Measurements from ENCODE around the gene KRT77. TPM values are rescaled to one million over a fixed set of nuclear protein-coding genes. Genes with fewer than 3 reads are reported as not detected.
"Not testable (repeated sequence)": the region's sequence is repeated elsewhere in the genome, so short reads cannot be mapped to it uniquely, and the experiment has no call there.

KRT77 gene
- total RNA-seq, 1 experiment from 2014 or later, result not detected

- H3K27ac ChIP-seq (ENCODE audit: low read length), result no peak overlapping the region
- H2AFZ ChIP-seq (ENCODE audit: low read length), result no peak overlapping the region
- H3K36me3 ChIP-seq (ENCODE audit: insufficient read depth, low read length), result no peaks in the 10 kb centered on the region
- no peak overlapping the region for H3K4me2 ChIP-seq (ENCODE audit: low read depth, low read length, poor library complexity, severe bottlenecking)
- H3K4me1 ChIP-seq (ENCODE audit: low read length), result no peaks in the 10 kb centered on the region
- H3K79me2 ChIP-seq (ENCODE audit: low read length), result no peaks in the 10 kb centered on the region
- no peaks in the 10 kb centered on the region for H3K9me3 ChIP-seq (ENCODE audit: low read length)
- H3K27me3 ChIP-seq (ENCODE audit: low read length), result no peaks in the 10 kb centered on the region
- H3K9me2 ChIP-seq (replicated peaks; ENCODE audit: insufficient read depth, low read length), result no peaks in the 10 kb centered on the region
- no peak overlapping the region for H3K4me3 ChIP-seq (ENCODE audit: low read length)
- no peak for DNase-seq
- H4K20me1 ChIP-seq (ENCODE audit: insufficient read depth, low read depth, low read length), result no peaks in the 10 kb centered on the region
- H3K9ac ChIP-seq (ENCODE audit: low read length), result no peak overlapping the region
These were observed 18.6 kb upstream of the KRT77 start for GRCh38 chr12:52721838-52722470.

GRCh38 chr12:52720365-52720886 is 17.1 kb upstream of the KRT77 start:
- H3K4me1 ChIP-seq (ENCODE audit: low read length), result no peaks in the 10 kb centered on the region
- H2AFZ ChIP-seq (ENCODE audit: low read length), result no peak overlapping the region
- H3K36me3 ChIP-seq (ENCODE audit: insufficient read depth, low read length), result no peaks in the 10 kb centered on the region
- H3K27ac ChIP-seq (ENCODE audit: low read length), result no peak overlapping the region
- no peaks in the 10 kb centered on the region for H3K9me3 ChIP-seq (ENCODE audit: low read length)
- no peak overlapping the region for H3K4me3 ChIP-seq (ENCODE audit: low read length)
- no peaks in the 10 kb centered on the region for H3K9me2 ChIP-seq (replicated peaks; ENCODE audit: insufficient read depth, low read length)
- no peak for DNase-seq
- no peaks in the 10 kb centered on the region for H4K20me1 ChIP-seq (ENCODE audit: insufficient read depth, low read depth, low read length)
- no peak overlapping the region for H3K9ac ChIP-seq (ENCODE audit: low read length)
- no peaks in the 10 kb centered on the region for H3K79me2 ChIP-seq (ENCODE audit: low read length)
- no peaks in the 10 kb centered on the region for H3K27me3 ChIP-seq (ENCODE audit: low read length)
- H3K4me2 ChIP-seq (ENCODE audit: low read depth, low read length, poor library complexity, severe bottlenecking), result no peak overlapping the region

- no peaks in the 10 kb centered on the region for H3K79me2 ChIP-seq (ENCODE audit: low read length)
- no peaks in the 10 kb centered on the region for H3K9me2 ChIP-seq (replicated peaks; ENCODE audit: insufficient read depth, low read length)
- H3K4me2 ChIP-seq (ENCODE audit: low read depth, low read length, poor library complexity, severe bottlenecking), result no peak overlapping the region
- H3K27me3 ChIP-seq (ENCODE audit: low read length), result no peaks in the 10 kb centered on the region
- no peak overlapping the region for H3K4me3 ChIP-seq (ENCODE audit: low read length)
- H2AFZ ChIP-seq (ENCODE audit: low read length), result no peak overlapping the region
- H4K20me1 ChIP-seq (ENCODE audit: insufficient read depth, low read depth, low read length), result no peaks in the 10 kb centered on the region
- no peak overlapping the region for H3K27ac ChIP-seq (ENCODE audit: low read length)
- H3K9me3 ChIP-seq (ENCODE audit: low read length), result no peaks in the 10 kb centered on the region
- DNase-seq, result no peak
- H3K4me1 ChIP-seq (ENCODE audit: low read length), result peaks cover 3% of the 10 kb centered on the region
- no peak overlapping the region for H3K9ac ChIP-seq (ENCODE audit: low read length)
- H3K36me3 ChIP-seq (ENCODE audit: insufficient read depth, low read length), result no peaks in the 10 kb centered on the region
These were observed 12.7 kb upstream of the KRT77 start for GRCh38 chr12:52716061-52716460.

GRCh38 chr12:52715416-52715815 is 12.1 kb upstream of the KRT77 start:
- H3K27me3 ChIP-seq (ENCODE audit: low read length), result no peaks in the 10 kb centered on the region
- no peak overlapping the region for H3K27ac ChIP-seq (ENCODE audit: low read length)
- H3K4me3 ChIP-seq (ENCODE audit: low read length), result no peak overlapping the region
- no peaks in the 10 kb centered on the region for H3K9me3 ChIP-seq (ENCODE audit: low read length)
- no peaks in the 10 kb centered on the region for H3K9me2 ChIP-seq (replicated peaks; ENCODE audit: insufficient read depth, low read length)
- DNase-seq, result no peak
- H2AFZ ChIP-seq (ENCODE audit: low read length), result no peak overlapping the region
- H3K36me3 ChIP-seq (ENCODE audit: insufficient read depth, low read length), result no peaks in the 10 kb centered on the region
- no peak overlapping the region for H3K4me2 ChIP-seq (ENCODE audit: low read depth, low read length, poor library complexity, severe bottlenecking)
- H3K9ac ChIP-seq (ENCODE audit: low read length), result no peak overlapping the region
- H3K4me1 ChIP-seq (ENCODE audit: low read length), result peaks cover 8% of the 10 kb centered on the region
- no peaks in the 10 kb centered on the region for H4K20me1 ChIP-seq (ENCODE audit: insufficient read depth, low read depth, low read length)
- no peaks in the 10 kb centered on the region for H3K79me2 ChIP-seq (ENCODE audit: low read length)

- no peak for DNase-seq
- Histone ChIP-seq H2AFZ (ENCODE audit: low read length) (no peak overlapping the region), H3K27me3 (ENCODE audit: low read length) (no peaks in the 10 kb centered on the region)
These were observed 11.6 kb upstream of the KRT77 start for GRCh38 chr12:52714887-52715281.

GRCh38 chr12:52713960-52714886 is 10.9 kb upstream of the KRT77 start:
- H3K36me3 ChIP-seq (ENCODE audit: insufficient read depth, low read length), result no peaks in the 10 kb centered on the region
- H3K4me1 ChIP-seq (ENCODE audit: low read length), result peaks cover 8% of the 10 kb centered on the region
- no peaks in the 10 kb centered on the region for H3K79me2 ChIP-seq (ENCODE audit: low read length)
- H3K9ac ChIP-seq (ENCODE audit: low read length), result no peak overlapping the region
- H2AFZ ChIP-seq (ENCODE audit: low read length), result no peak overlapping the region
- DNase-seq, result no peak
- H3K27ac ChIP-seq (ENCODE audit: low read length), result no peak overlapping the region
- H3K4me3 ChIP-seq (ENCODE audit: low read length), result no peak overlapping the region
- no peaks in the 10 kb centered on the region for H3K9me2 ChIP-seq (replicated peaks; ENCODE audit: insufficient read depth, low read length)
- H3K27me3 ChIP-seq (ENCODE audit: low read length), result no peaks in the 10 kb centered on the region
- H3K4me2 ChIP-seq (ENCODE audit: low read depth, low read length, poor library complexity, severe bottlenecking), result no peak overlapping the region
- no peaks in the 10 kb centered on the region for H3K9me3 ChIP-seq (ENCODE audit: low read length)
- H4K20me1 ChIP-seq (ENCODE audit: insufficient read depth, low read depth, low read length), result no peaks in the 10 kb centered on the region

More at GRCh38 chr12:52714887-52715281, 11.6 kb upstream of the KRT77 start:
- Histone ChIP-seq H3K4me2 (ENCODE audit: low read depth, low read length, poor library complexity, severe bottlenecking) (no peak overlapping the region), H3K4me3 (ENCODE audit: low read length) (no peak overlapping the region), H3K27ac (ENCODE audit: low read length) (no peak overlapping the region), H3K36me3 (ENCODE audit: insufficient read depth, low read length) (no peaks in the 10 kb centered on the region), H3K9me2 (replicated peaks; ENCODE audit: insufficient read depth, low read length) (no peaks in the 10 kb centered on the region), H3K79me2 (ENCODE audit: low read length) (no peaks in the 10 kb centered on the region), H4K20me1 (ENCODE audit: insufficient read depth, low read depth, low read length) (no peaks in the 10 kb centered on the region), H3K9ac (ENCODE audit: low read length) (no peak overlapping the region), H3K4me1 (ENCODE audit: low read length) (peaks cover 8% of the 10 kb centered on the region), H3K9me3 (ENCODE audit: low read length) (no peaks in the 10 kb centered on the region)

- not testable (repeated sequence) for H3K27ac ChIP-seq (ENCODE audit: low read length); H3K4me3 ChIP-seq (ENCODE audit: low read length); H3K79me2 ChIP-seq (ENCODE audit: low read length); H3K4me2 ChIP-seq (ENCODE audit: low read depth, low read length, poor library complexity, severe bottlenecking); DNase-seq; H3K9me2 ChIP-seq (replicated peaks; ENCODE audit: insufficient read depth, low read length); H3K36me3 ChIP-seq (ENCODE audit: insufficient read depth, low read length); H3K9ac ChIP-seq (ENCODE audit: low read length); H3K27me3 ChIP-seq (ENCODE audit: low read length); H2AFZ ChIP-seq (ENCODE audit: low read length); H4K20me1 ChIP-seq (ENCODE audit: insufficient read depth, low read depth, low read length); H3K9me3 ChIP-seq (ENCODE audit: low read length); H3K4me1 ChIP-seq (ENCODE audit: low read length)
These were observed 8.8 kb upstream of the KRT77 start for GRCh38 chr12:52712122-52712521.

- Histone ChIP-seq H3K9me2 (replicated peaks; ENCODE audit: insufficient read depth, low read length) (no peaks in the 10 kb centered on the region), H3K9me3 (ENCODE audit: low read length) (no peaks in the 10 kb centered on the region), H4K20me1 (ENCODE audit: insufficient read depth, low read depth, low read length) (no peaks in the 10 kb centered on the region), H3K79me2 (ENCODE audit: low read length) (no peaks in the 10 kb centered on the region), H3K4me3 (ENCODE audit: low read length) (no peak overlapping the region), H3K4me2 (ENCODE audit: low read depth, low read length, poor library complexity, severe bottlenecking) (no peak overlapping the region), H2AFZ (ENCODE audit: low read length) (no peak overlapping the region), H3K9ac (ENCODE audit: low read length) (no peak overlapping the region), H3K27ac (ENCODE audit: low read length) (no peak overlapping the region), H3K4me1 (ENCODE audit: low read length) (peaks cover 8% of the 10 kb centered on the region), H3K27me3 (ENCODE audit: low read length) (no peaks in the 10 kb centered on the region), H3K36me3 (ENCODE audit: insufficient read depth, low read length) (no peaks in the 10 kb centered on the region)
- peak; percentile 64 for DNase-seq
These were observed 7.4 kb upstream of the KRT77 start for GRCh38 chr12:52710730-52711129.
